ES-I3 (cell line): Measurements from ENCODE around the gene RCAN1.

Experiments used
- H3K36me3 ChIP-seq: 2 replicates; pipeline ENCODE4 v1.6.1; 2013; ENCODE audit warnings: mild to moderate bottlenecking, low read length, control low read depth, moderate library complexity; ENCODE audit not compliant: insufficient read depth
- H3K4me1 ChIP-seq: 2 replicates; pipeline ENCODE4 v1.6.1; 2013; ENCODE audit warnings: mild to moderate bottlenecking, control low read depth, low read length; ENCODE audit not compliant: insufficient read depth
- H3K9ac ChIP-seq: 2 replicates; pipeline ENCODE4 v1.6.1; 2013; ENCODE audit warnings: low read depth, mild to moderate bottlenecking, low read length, moderate library complexity
- H3K9me3 ChIP-seq: 2 replicates; pipeline ENCODE4 v1.6.1; 2013; ENCODE audit warnings: mild to moderate bottlenecking, low read length, moderate library complexity; ENCODE audit not compliant: control insufficient read depth, insufficient read depth

RCAN1 gene

GRCh38 chr21:34521561-34521960 is 93.4 kb downstream of the RCAN1 start:
- no peak overlapping the region for H3K9ac ChIP-seq
- no peaks in the 10 kb centered on the region for H3K36me3 ChIP-seq

GRCh38 chr21:34520764-34521508 is 94.0 kb downstream of the RCAN1 start:
- H3K9me3 ChIP-seq: no peaks in the 10 kb centered on the region
- H3K36me3 ChIP-seq: no peaks in the 10 kb centered on the region
- no peak overlapping the region for H3K9ac ChIP-seq

More at GRCh38 chr21:34521561-34521960, 93.4 kb downstream of the RCAN1 start:
- Histone ChIP-seq H3K9me3 (no peaks in the 10 kb centered on the region), H3K4me1 (peaks cover 28% of the 10 kb centered on the region)

GRCh38 chr21:34520281-34520680 is 94.6 kb downstream of the RCAN1 start:
- H3K9ac ChIP-seq: no peak overlapping the region
- H3K4me1 ChIP-seq: peaks cover 22% of the 10 kb centered on the region
- H3K36me3 ChIP-seq: no peaks in the 10 kb centered on the region
- no peaks in the 10 kb centered on the region for H3K9me3 ChIP-seq

More at GRCh38 chr21:34520764-34521508, 94.0 kb downstream of the RCAN1 start:
- H3K4me1 ChIP-seq: peaks cover 27% of the 10 kb centered on the region

- Histone ChIP-seq H3K9ac (no peak overlapping the region), H3K4me1 (peaks cover 20% of the 10 kb centered on the region), H3K36me3 (no peaks in the 10 kb centered on the region), H3K9me3 (no peaks in the 10 kb centered on the region)
These were observed 95.2 kb downstream of the RCAN1 start for GRCh38 chr21:34519694-34520093.

- no peaks in the 10 kb centered on the region for H3K36me3 ChIP-seq
- H3K9ac ChIP-seq: no peak overlapping the region
- H3K9me3 ChIP-seq: no peaks in the 10 kb centered on the region
- H3K4me1 ChIP-seq: peaks cover 16% of the 10 kb centered on the region
These were observed 95.9 kb downstream of the RCAN1 start for GRCh38 chr21:34519016-34519415.

- Histone ChIP-seq H3K9me3 (no peaks in the 10 kb centered on the region), H3K9ac (no peak overlapping the region), H3K4me1 (peaks cover 12% of the 10 kb centered on the region), H3K36me3 (no peaks in the 10 kb centered on the region)
These were observed 96.6 kb downstream of the RCAN1 start for GRCh38 chr21:34518301-34518700.

GRCh38 chr21:34517491-34518245 is 97.2 kb downstream of the RCAN1 start:
- no peak overlapping the region for H3K9ac ChIP-seq
- no peaks in the 10 kb centered on the region for H3K36me3 ChIP-seq
- H3K4me1 ChIP-seq: peaks cover 6% of the 10 kb centered on the region
- H3K9me3 ChIP-seq: no peaks in the 10 kb centered on the region

- no peaks in the 10 kb centered on the region for H3K36me3 ChIP-seq
- H3K4me1 ChIP-seq: peaks cover 4% of the 10 kb centered on the region; the same call in 1 of the 2 replicates
- no peaks in the 10 kb centered on the region for H3K9me3 ChIP-seq
- no peak overlapping the region for H3K9ac ChIP-seq
These were observed 97.9 kb downstream of the RCAN1 start for GRCh38 chr21:34517039-34517438.

GRCh38 chr21:34514576-34515115 is 100.3 kb downstream of the RCAN1 start:
- Histone ChIP-seq H3K9ac (no peak overlapping the region), H3K4me1 (no peaks in the 10 kb centered on the region), H3K36me3 (no peaks in the 10 kb centered on the region), H3K9me3 (no peaks in the 10 kb centered on the region)

GRCh38 chr21:34513129-34513675 is 101.7 kb downstream of the RCAN1 start:
- no peaks in the 10 kb centered on the region for H3K4me1 ChIP-seq
- H3K9ac ChIP-seq: no peak overlapping the region
- H3K36me3 ChIP-seq: no peaks in the 10 kb centered on the region
- H3K9me3 ChIP-seq: no peaks in the 10 kb centered on the region

- Histone ChIP-seq H3K9ac (no peak within 1 kb of the TSS), H3K9me3 (no peaks in the 10 kb centered on the region)
These were observed 103.0 kb downstream of the RCAN1 start, which contains the start of gene KCNE1 for GRCh38 chr21:34511787-34512455. KCNE1 (minus strand) TSS chr21:34512210; CDS start chr21:34449634, 62,576 bp downstream.

GRCh38 chr21:34511181-34511580 is 103.7 kb downstream of the RCAN1 start:
- H3K9me3 ChIP-seq: no peaks in the 10 kb centered on the region
- H3K4me1 ChIP-seq: no peaks in the 10 kb centered on the region
- no peak overlapping the region for H3K9ac ChIP-seq
- no peaks in the 10 kb centered on the region for H3K36me3 ChIP-seq

More at GRCh38 chr21:34511787-34512455, 103.0 kb downstream of the RCAN1 start, which contains the start of gene KCNE1:
- no peaks in the 10 kb centered on the region for H3K36me3 ChIP-seq
- no peaks in the 10 kb centered on the region for H3K4me1 ChIP-seq

GRCh38 chr21:34510148-34511142 is 104.5 kb downstream of the RCAN1 start:
- Histone ChIP-seq H3K36me3 (no peaks in the 10 kb centered on the region), H3K9ac (no peak overlapping the region), H3K4me1 (no peaks in the 10 kb centered on the region), H3K9me3 (no peaks in the 10 kb centered on the region)
